ENCODE measurements around the gene DENND4A. TPM values are rescaled to one million over a fixed set of nuclear protein-coding genes. Genes with fewer than 3 reads are reported as not detected.

Gene DENND4A
- total and polyA plus RNA-seq, 10 of the 15 experiments (the other 5 are each of a cell fraction or from before 2014, with no cell fraction given): 14.2 to 81.8 (median 34.1) TPM

DNA sequence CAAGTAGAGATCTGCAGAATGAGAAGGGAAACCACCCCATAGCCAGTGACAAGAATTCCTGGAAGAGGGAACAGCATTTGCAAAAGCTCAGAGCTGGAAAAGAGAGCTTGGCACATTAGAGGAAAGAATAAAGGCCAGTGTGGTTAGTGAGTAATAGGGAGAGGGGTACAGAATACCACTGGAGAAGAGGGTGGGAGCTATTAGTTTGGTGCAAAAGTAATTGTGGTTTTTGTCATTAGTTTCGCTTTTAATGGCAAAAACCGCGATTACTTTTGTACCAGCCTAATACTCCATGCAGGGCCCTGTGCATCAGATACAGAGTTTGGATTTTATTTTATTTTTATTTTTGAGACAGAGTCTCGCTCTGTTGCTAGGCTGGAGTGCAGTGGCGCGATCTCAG, 160.6 kb downstream of the DENND4A start (continued):
- no peak for TF ChIP-seq BCL3 (IDR thresholded peaks at IDR 0.05; ENCODE audit: borderline replicate concordance, insufficient read depth, low read depth, low read length, poor library complexity, severe bottlenecking)
- TF ChIP-seq, protein P1, sequence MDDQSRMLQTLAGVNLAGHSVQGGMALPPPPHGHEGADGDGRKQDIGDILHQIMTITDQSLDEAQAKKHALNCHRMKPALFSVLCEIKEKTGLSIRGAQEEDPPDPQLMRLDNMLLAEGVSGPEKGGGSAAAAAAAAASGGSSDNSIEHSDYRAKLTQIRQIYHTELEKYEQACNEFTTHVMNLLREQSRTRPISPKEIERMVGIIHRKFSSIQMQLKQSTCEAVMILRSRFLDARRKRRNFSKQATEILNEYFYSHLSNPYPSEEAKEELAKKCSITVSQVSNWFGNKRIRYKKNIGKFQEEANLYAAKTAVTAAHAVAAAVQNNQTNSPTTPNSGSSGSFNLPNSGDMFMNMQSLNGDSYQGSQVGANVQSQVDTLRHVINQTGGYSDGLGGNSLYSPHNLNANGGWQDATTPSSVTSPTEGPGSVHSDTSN (IDR thresholded peaks at IDR 0.05; ENCODE audit: insufficient replicate concordance, low read depth, low read length): no peak
- TF ChIP-seq EED (IDR thresholded peaks at IDR 0.05; ENCODE audit: low read depth): peak; percentile 82
- no peak for TF ChIP-seq NR2C2 (IDR thresholded peaks at IDR 0.05; ENCODE audit: borderline replicate concordance, control insufficient read depth, insufficient read length, low read depth)
- TF ChIP-seq MLLT1 (IDR thresholded peaks at IDR 0.05): peak; percentile 55; the same call in 1 of the 2 replicates
- no peak for TF ChIP-seq RAD51 (IDR thresholded peaks at IDR 0.05)
- no peak for TF ChIP-seq NFYB (IDR thresholded peaks at IDR 0.05; ENCODE audit: insufficient read depth, low read depth, low read length)
- no peak for TF ChIP-seq BHLHE40 (IDR thresholded peaks at IDR 0.05; ENCODE audit: borderline replicate concordance in 1 of 2, low read depth in 2 of 2, low read length in 1 of 2)
- TF ChIP-seq SPI1 (IDR thresholded peaks at IDR 0.05; ENCODE audit: borderline replicate concordance, insufficient read depth, low read depth, low read length): no peak
- no peak for TF ChIP-seq NR2C1 (IDR thresholded peaks at IDR 0.05)
- no peak for TF ChIP-seq CREB1 (IDR thresholded peaks at IDR 0.05; ENCODE audit: low read depth)
- TF ChIP-seq CBX5 (IDR thresholded peaks at IDR 0.05; ENCODE audit: low read depth): no peak
- TF ChIP-seq FOS (IDR thresholded peaks at IDR 0.05; ENCODE audit: borderline replicate concordance, extremely low read depth, insufficient read length): no peak
- TF ChIP-seq MEF2A (IDR thresholded peaks at IDR 0.05; ENCODE audit: insufficient read depth, low read depth, low read length): no peak
- TF ChIP-seq YBX1 (IDR thresholded peaks at IDR 0.05): no peak
- TF ChIP-seq, protein P2, sequence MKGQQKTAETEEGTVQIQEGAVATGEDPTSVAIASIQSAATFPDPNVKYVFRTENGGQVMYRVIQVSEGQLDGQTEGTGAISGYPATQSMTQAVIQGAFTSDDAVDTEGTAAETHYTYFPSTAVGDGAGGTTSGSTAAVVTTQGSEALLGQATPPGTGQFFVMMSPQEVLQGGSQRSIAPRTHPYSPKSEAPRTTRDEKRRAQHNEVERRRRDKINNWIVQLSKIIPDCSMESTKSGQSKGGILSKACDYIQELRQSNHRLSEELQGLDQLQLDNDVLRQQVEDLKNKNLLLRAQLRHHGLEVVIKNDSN (IDR thresholded peaks at IDR 0.05; ENCODE audit: borderline replicate concordance, extremely low read length, insufficient read depth, low read depth, low read length): no peak
- TF ChIP-seq NR2F1 (conservative IDR thresholded peaks at IDR 0.05): no peak; the same call in 1 of the 2 replicates
- no peak for TF ChIP-seq POLR2AphosphoS2 (IDR thresholded peaks at IDR 0.05; ENCODE audit: low read depth, low read length)
- TF ChIP-seq NFIC (IDR thresholded peaks at IDR 0.05; ENCODE audit: low read depth, low read length): peak; percentile 76
- TF ChIP-seq POLR2AphosphoS5 (IDR thresholded peaks at IDR 0.05; ENCODE audit: low read length): no peak
- no peak for TF ChIP-seq ZBTB11 (CRISPR knock-in tag; IDR thresholded peaks at IDR 0.05)
- TF ChIP-seq ZNF24 (IDR thresholded peaks at IDR 0.05): no peak
- TF ChIP-seq CEBPB (IDR thresholded peaks at IDR 0.05; ENCODE audit: borderline replicate concordance in 1 of 2, low read depth in 2 of 2, low read length in 2 of 2): no peak

All from GM12878 (cell line).